Mesendoderm (in vitro differentiated cells): ENCODE data around the gene SPRYD3.

ENCODE experiments used
- DNase-seq: peaks from one replicate; pipeline ENCODE4 v3.0.0; 2013
- H2AK5ac ChIP-seq: 2 replicates; pipeline ENCODE4 v1.6.1; 2013; ENCODE audit warnings: low read length, inconsistent platforms
- H2BK120ac ChIP-seq: 2 replicates; pipeline ENCODE4 v1.6.1; 2013; ENCODE audit warnings: low read depth, mild to moderate bottlenecking, low read length, moderate library complexity, mixed read lengths
- H2BK15ac ChIP-seq: replicated peaks from 2 replicates; pipeline ENCODE4 v1.6.1; 2013; ENCODE audit warnings: low read depth, mild to moderate bottlenecking, moderate library complexity
- H2BK5ac ChIP-seq: 2 replicates; pipeline ENCODE4 v1.6.1; 2013; ENCODE audit warnings: low read length, inconsistent platforms
- H3K18ac ChIP-seq: 2 replicates; pipeline ENCODE4 v1.6.1; 2013; ENCODE audit warnings: mild to moderate bottlenecking, low read length, mixed read lengths
- H3K23ac ChIP-seq: one replicate; pipeline ENCODE4 v1.6.1; 2013; ENCODE audit warnings: low read length
- H3K27ac ChIP-seq: 2 replicates; pipeline ENCODE4 v1.5.1; 2013; ENCODE audit warnings: low read depth, mild to moderate bottlenecking, inconsistent platforms, low read length, moderate library complexity
- H3K27me3 ChIP-seq: 2 replicates; pipeline ENCODE4 v1.6.1; 2013; ENCODE audit warnings: low read length, control low read depth, mild to moderate bottlenecking, inconsistent platforms; ENCODE audit not compliant: insufficient read depth, poor library complexity
- H3K36me3 ChIP-seq: 2 replicates; pipeline ENCODE4 v1.6.1; 2013; ENCODE audit warnings: low read length, inconsistent platforms; ENCODE audit not compliant: control insufficient read depth, insufficient read depth
- H3K4ac ChIP-seq: one replicate; pipeline ENCODE4 v1.6.1; 2013; ENCODE audit warnings: low read depth, mild to moderate bottlenecking, low read length, moderate library complexity
- H3K4me1 ChIP-seq: 2 replicates; pipeline ENCODE4 v1.6.1; 2013; ENCODE audit warnings: low read depth, low read length, inconsistent platforms; ENCODE audit not compliant: control insufficient read depth
- H3K4me2 ChIP-seq: 2 replicates; pipeline ENCODE4 v1.6.1; 2013; ENCODE audit warnings: low read length
- H3K4me3 ChIP-seq: 2 replicates; pipeline ENCODE4 v1.5.1; 2013; ENCODE audit warnings: mild to moderate bottlenecking, low read length
- H3K56ac ChIP-seq: one replicate; pipeline ENCODE4 v1.6.1; 2013; ENCODE audit warnings: low read length
- H3K79me1 ChIP-seq: 2 replicates; pipeline ENCODE4 v1.6.1; 2013; ENCODE audit warnings: low read length, inconsistent platforms
- H3K79me2 ChIP-seq: 2 replicates; pipeline ENCODE4 v1.6.1; 2013; ENCODE audit warnings: mild to moderate bottlenecking, low read length; ENCODE audit not compliant: control insufficient read depth, insufficient read depth
- H3K9ac ChIP-seq: 2 replicates; pipeline ENCODE4 v1.6.1; 2013; ENCODE audit warnings: low read length, inconsistent platforms
- H4K5ac ChIP-seq: one replicate; pipeline ENCODE4 v1.6.1; 2013; ENCODE audit warnings: low read length
- H4K8ac ChIP-seq: one replicate; pipeline ENCODE4 v1.6.1; 2013; ENCODE audit warnings: low read depth, mild to moderate bottlenecking, control low read depth, low read length, moderate library complexity
- WGBS: extraction: QIAGEN DNeasy Blood & Tissue Kit; methylation state at CpG from one replicate; pipeline ENCODE4 v1.1.7; 2013; ENCODE audit warnings: low lambda C conversion rate, missing lambda C conversion rate; ENCODE audit not compliant: insufficient coverage; ENCODE audit errors: extremely low coverage; 5-methylcytosine and 5-hydroxymethylcytosine counted together

Gene SPRYD3

DNA sequence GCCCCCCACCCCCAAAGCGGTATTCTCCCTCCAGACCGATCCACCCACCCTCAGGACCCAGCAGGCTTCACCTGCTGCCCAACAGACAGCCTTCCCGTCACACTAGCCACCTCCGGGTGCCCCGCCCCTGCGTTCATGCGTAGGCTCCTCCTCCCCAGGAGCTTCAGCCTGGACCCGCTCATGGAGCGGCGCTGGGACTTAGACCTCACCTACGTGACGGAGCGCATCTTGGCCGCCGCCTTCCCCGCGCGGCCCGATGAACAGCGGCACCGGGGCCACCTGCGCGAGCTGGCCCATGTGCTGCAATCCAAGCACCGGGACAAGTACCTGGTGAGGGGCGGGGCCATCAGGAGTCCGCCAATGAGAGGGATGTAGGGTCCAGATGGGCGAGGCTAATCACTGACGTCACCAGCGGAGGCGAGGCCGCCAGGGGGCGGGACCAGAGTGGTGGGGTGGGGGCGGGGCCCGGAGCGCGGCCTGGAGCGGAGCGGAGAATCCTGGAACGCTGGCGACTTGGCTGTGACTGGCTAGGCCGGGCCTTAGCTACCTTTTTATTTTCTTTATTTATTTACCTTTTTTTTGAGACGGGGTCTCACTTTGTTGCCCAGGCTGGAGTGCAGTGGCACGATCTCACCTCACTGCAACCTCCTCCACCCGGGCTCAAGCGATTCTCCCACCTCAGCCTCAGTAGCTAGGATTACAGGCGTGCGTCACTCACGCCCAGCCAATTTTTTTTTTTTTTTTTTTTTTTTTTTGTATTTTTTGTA is 24.9 kb downstream of the SPRYD3 start:
- Histone ChIP-seq H4K8ac (no peak overlapping the region), H3K18ac (no peak overlapping the region), H3K4me2 (peak overlapping the region; percentile 83), H2BK120ac (no peak overlapping the region), H2BK15ac (no peak overlapping the region), H3K4me1 (peaks cover 19% of the 10 kb centered on the region), H3K4me3 (peak overlapping the region; percentile 60), H3K27ac (peak overlapping the region; percentile 3), H3K79me1 (peaks cover 17% of the 10 kb centered on the region), H3K56ac (peak overlapping the region; percentile 95), H3K27me3 (no peaks in the 10 kb centered on the region), H3K9ac (peak overlapping the region; percentile 78), H3K36me3 (no peaks in the 10 kb centered on the region), H3K4ac (no peak overlapping the region), H2BK5ac (peak overlapping the region; percentile 92), H3K79me2 (peaks cover 20% of the 10 kb centered on the region), H4K5ac (no peak overlapping the region), H3K23ac (no peak overlapping the region), H2AK5ac (no peak overlapping the region)
- peak; percentile 98 for DNase-seq
- no CpG with 5 or more reads among the region's 48 CpGs for WGBS

DNA sequence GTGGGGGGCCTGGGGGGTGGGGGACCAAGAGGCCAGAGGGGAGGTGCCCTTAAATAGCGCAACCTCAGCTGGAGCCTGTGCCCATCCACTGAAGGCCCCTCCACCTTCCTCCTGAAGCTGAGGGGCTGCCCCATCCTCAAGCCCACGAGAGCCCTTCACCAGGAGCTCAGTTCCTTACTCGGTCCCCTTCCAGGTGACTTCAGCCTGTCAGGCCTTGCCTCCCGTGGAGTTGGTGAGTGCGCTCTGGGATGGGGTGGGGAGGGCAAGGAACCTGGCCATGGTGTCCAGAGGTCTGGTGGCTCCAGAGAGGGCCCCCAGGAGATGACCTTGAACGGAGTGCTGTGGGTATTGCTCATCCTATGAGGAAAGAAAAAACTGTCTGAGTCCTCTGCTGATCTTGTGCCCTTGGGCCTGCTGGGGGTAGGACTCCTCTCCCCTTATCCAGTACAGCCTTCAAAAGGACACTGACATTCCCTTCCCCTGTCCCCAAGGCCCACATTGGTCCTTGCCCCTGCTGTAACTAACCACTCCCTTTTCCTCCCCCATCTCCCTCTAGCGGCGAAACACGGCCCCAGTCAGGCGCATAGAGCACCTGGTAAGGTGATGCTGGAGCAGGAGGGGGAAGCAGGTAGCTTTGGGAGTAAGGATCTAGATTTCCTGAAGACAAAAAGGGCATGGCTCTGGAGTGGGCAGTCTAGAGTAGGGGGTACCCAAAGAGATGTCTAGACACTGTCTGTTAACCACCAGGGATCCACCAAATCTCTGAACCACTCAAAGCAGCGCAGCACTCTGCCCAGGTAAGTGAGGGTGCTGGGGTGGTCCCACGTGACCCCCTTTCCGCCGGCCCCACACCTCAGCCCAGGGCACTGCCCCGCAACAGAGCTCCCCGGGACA is 25.7 kb downstream of the SPRYD3 start:
- peak; percentile 93 for DNase-seq
- H3K56ac ChIP-seq, result peak overlapping the region; percentile 95
- H2BK5ac ChIP-seq, result no peak overlapping the region
- H3K18ac ChIP-seq, result no peak overlapping the region
- H3K9ac ChIP-seq, result peak overlapping the region; percentile 78
- H2BK15ac ChIP-seq, result no peak overlapping the region
- no peaks in the 10 kb centered on the region for H3K27me3 ChIP-seq
- peaks cover 20% of the 10 kb centered on the region for H3K79me2 ChIP-seq
- H2AK5ac ChIP-seq, result peak overlapping the region; percentile 36
- WGBS, result no CpG with 5 or more reads among the region's 16 CpGs
- peaks cover 17% of the 10 kb centered on the region for H3K79me1 ChIP-seq
- no peaks in the 10 kb centered on the region for H3K36me3 ChIP-seq
- no peak overlapping the region for H4K5ac ChIP-seq
- H4K8ac ChIP-seq, result no peak overlapping the region
- peaks cover 27% of the 10 kb centered on the region for H3K4me1 ChIP-seq
- H3K23ac ChIP-seq, result no peak overlapping the region
- peak overlapping the region; percentile 83 for H3K4me2 ChIP-seq
- H3K27ac ChIP-seq, result no peak overlapping the region
- peak overlapping the region; percentile 60 for H3K4me3 ChIP-seq
- H3K4ac ChIP-seq, result no peak overlapping the region
- no peak overlapping the region for H2BK120ac ChIP-seq

DNA sequence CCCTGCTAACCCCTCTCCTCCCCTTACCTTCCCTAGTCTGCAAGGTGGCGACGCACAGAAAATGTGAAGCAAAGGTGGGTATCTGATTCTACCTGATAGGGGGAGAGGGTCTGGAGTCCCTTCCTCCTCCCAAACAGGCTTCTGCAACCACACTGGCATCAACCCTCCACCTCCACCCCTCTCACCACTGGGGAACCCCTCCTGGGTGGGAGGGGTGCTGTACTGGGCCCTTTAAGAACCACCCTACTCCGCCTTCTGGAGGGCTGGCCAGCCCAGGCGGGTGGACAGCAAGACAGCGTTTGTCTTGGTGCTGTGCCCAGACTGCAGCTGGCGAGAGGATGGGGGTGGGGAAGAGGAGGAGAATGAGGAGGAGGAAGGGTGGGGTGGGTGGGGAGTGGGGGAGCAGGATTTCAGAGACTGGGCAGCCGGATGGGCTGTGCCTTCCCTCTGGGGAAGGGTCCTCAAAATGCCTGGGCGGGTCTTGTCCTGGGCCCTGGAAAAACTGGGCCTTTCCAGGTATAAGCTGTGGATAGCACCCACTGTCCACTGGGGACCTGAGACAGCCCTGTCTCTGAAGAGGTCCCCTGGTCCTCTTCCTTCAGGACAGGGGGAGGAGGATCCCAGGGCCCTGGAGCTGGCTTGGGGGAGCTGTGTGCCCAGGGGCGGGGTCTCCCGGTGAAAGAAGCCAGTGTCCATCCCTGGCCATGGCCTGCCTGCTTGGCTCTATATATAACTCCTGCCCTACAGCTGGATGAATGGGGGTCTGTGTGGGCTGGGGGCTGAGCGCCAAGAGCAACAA is 26.6 kb downstream of the SPRYD3 start:
- Histone ChIP-seq H3K27me3 (no peaks in the 10 kb centered on the region), H2BK15ac (no peak overlapping the region), H3K23ac (no peak overlapping the region), H2AK5ac (no peak overlapping the region), H3K18ac (no peak overlapping the region), H3K79me1 (peaks cover 17% of the 10 kb centered on the region), H2BK120ac (no peak overlapping the region), H2BK5ac (no peak overlapping the region), H3K56ac (peak overlapping the region; percentile 52), H3K4me3 (no peak overlapping the region), H4K5ac (no peak overlapping the region), H3K4ac (no peak overlapping the region), H4K8ac (no peak overlapping the region), H3K36me3 (no peaks in the 10 kb centered on the region), H3K4me1 (peaks cover 32% of the 10 kb centered on the region), H3K4me2 (no peak overlapping the region), H3K27ac (no peak overlapping the region), H3K79me2 (peaks cover 20% of the 10 kb centered on the region), H3K9ac (no peak overlapping the region)
- no CpG with 5 or more reads among the region's 11 CpGs for WGBS
- DNase-seq, result no peak

DNA sequence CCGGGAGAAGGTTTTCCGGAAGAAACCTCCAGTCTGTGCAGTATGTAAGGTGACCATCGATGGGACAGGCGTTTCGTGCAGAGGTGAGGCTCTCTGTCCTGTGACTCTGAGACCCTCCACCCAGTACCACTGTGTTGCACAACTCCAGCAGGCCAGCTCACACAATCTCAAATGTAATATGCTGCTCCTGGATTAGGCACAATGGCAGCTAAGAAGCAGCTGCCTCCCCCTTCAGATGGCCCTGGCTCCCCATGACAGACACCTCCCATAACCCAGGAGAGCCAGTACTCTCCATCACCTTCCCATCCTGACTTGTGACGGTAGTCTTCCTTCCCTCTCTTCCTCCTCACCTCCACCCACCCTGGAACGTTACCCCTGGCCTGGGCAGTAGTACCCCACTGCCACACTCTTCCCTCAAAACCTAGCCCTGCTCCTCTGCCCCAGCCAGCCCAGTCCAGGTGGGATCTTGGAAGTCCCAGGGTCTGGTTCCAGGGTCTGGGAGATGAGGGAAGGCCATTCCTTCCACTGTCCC is 27.2 kb downstream of the SPRYD3 start:
- no peaks in the 10 kb centered on the region for H3K27me3 ChIP-seq

DNA sequence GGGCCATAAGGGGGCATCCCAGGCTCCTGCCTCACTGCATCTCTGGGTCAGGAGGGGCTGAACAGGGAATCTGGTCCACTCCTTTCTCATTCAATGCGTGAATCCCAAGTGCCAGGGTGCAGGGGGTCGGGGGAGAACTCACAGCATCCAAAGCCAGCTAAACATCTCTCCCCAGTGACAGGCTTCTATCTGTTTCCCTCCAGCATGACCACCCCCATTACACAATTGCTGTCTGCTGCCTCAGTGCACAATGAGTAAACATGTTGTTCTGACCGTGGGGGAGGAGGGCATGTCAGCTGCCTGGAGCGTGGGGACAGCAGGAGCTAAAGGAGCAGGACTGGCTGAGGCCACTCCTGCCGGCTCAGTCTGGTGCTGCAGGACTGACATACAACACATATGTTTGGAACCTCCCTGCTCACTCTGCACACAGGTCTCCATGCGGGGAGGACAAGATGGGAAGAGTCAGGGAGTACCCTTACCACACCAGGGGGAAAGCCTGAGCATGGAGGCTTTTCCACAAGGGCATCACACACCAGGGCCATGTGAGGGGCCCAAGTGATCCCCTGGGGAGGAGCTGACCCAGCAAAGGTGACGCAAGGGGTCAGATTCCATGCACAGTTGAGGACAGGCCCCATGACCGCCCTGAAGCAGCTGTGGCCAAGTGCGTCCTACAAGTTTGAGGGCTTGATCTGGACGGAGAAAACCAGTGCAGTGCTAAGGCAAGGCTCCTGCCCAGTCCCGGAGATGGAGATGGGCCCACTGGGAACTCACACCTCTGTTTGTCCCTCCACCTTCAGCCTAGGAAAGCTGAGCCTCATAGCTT is 27.9 kb downstream of the SPRYD3 start:
- Histone ChIP-seq H3K9ac (peak overlapping the region; percentile 83), H3K27me3 (no peaks in the 10 kb centered on the region), H4K8ac (no peak overlapping the region), H3K4me2 (peak overlapping the region; percentile 74), H2BK15ac (no peak overlapping the region), H3K23ac (no peak overlapping the region), H3K18ac (no peak overlapping the region), H2BK120ac (no peak overlapping the region), H3K79me2 (peaks cover 20% of the 10 kb centered on the region), H3K4me3 (no peak overlapping the region), H3K4ac (no peak overlapping the region), H3K4me1 (peaks cover 32% of the 10 kb centered on the region), H3K36me3 (no peaks in the 10 kb centered on the region), H2AK5ac (peak overlapping the region; percentile 31), H3K27ac (peak overlapping the region; percentile 97), H2BK5ac (peak overlapping the region; percentile 97), H4K5ac (no peak overlapping the region), H3K79me1 (peaks cover 17% of the 10 kb centered on the region), H3K56ac (peak overlapping the region; percentile 95)
- DNase-seq, result peak; percentile 54
- no CpG with 5 or more reads among the region's 11 CpGs for WGBS

More for the DNA sequence above, 27.2 kb downstream of the SPRYD3 start:
- Histone ChIP-seq H3K4me3 (no peak overlapping the region), H3K27ac (no peak overlapping the region), H3K9ac (peak overlapping the region; percentile 18), H2BK5ac (no peak overlapping the region), H3K4me2 (no peak overlapping the region), H3K18ac (no peak overlapping the region), H3K79me2 (peaks cover 20% of the 10 kb centered on the region), H3K36me3 (no peaks in the 10 kb centered on the region), H4K8ac (no peak overlapping the region), H3K56ac (peak overlapping the region; percentile 95), H3K23ac (no peak overlapping the region), H2BK120ac (no peak overlapping the region), H3K79me1 (peaks cover 17% of the 10 kb centered on the region), H3K4ac (no peak overlapping the region), H4K5ac (no peak overlapping the region), H2AK5ac (no peak overlapping the region), H2BK15ac (no peak overlapping the region), H3K4me1 (peaks cover 32% of the 10 kb centered on the region)
- no peak for DNase-seq
- no CpG with 5 or more reads among the region's 7 CpGs for WGBS
